ENCODE data around the gene ATP8B4.

The ATP8B4 gene

DNA sequence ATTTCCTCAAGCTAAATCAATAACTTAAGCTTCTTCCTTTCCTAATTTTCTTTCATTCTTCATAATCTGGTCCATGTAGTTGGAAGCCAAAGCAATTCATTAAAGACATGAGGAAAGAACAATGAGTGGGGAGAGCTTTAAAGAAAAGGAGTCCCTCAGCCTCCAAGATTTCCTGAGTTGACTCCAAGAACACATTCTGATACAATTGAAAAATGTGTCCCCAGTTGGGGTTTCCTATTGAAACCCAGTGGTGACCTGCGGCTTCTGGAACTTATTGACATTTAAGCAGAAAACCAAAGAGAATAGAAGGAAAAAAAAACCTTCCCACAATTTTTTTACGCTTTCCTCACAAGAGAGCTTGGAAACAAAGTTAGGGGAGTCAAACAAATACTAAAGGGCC lies 37.0 kb downstream of the ATP8B4 start:
- TF ChIP-seq, protein P1, sequence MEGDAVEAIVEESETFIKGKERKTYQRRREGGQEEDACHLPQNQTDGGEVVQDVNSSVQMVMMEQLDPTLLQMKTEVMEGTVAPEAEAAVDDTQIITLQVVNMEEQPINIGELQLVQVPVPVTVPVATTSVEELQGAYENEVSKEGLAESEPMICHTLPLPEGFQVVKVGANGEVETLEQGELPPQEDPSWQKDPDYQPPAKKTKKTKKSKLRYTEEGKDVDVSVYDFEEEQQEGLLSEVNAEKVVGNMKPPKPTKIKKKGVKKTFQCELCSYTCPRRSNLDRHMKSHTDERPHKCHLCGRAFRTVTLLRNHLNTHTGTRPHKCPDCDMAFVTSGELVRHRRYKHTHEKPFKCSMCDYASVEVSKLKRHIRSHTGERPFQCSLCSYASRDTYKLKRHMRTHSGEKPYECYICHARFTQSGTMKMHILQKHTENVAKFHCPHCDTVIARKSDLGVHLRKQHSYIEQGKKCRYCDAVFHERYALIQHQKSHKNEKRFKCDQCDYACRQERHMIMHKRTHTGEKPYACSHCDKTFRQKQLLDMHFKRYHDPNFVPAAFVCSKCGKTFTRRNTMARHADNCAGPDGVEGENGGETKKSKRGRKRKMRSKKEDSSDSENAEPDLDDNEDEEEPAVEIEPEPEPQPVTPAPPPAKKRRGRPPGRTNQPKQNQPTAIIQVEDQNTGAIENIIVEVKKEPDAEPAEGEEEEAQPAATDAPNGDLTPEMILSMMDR (IDR thresholded peaks at IDR 0.05; ENCODE audit: control insufficient read depth, insufficient read depth, low read depth, low read length, missing control alignments), result no peak
- DNase-seq (ENCODE audit: low read depth), result no peak
- no peak overlapping the region for H3K4me3 ChIP-seq (ENCODE audit: control insufficient read depth, low read depth, low read length)

- DNase-seq (ENCODE audit: low read depth), result no peak
- TF ChIP-seq, protein P1 (IDR thresholded peaks at IDR 0.05; ENCODE audit: control insufficient read depth, insufficient read depth, low read depth, low read length, missing control alignments), result no peak
- no peak overlapping the region for H3K4me3 ChIP-seq (ENCODE audit: control insufficient read depth, low read depth, low read length)
These were observed 41.4 kb downstream of the ATP8B4 start for GRCh38 chr15:50077651-50078050.

DNA sequence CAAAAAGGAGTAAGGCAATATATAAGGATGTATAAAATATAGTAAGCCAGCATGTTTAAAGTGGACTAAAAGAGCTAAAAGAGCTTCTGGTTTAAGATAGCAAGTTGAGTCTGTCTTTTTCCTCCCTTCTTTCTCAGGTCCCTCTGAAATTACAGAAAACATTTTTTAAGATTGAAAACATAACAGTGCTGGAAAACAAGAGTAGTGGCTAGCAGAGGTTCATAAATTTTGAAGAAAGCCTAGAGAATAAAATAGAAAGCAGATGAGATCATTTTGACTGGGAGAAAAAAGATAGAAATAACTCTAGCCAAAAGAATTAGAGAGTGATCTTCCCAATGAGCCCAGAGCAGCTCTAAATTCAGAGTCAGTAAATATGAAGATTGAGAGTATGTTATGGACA lies 41.9 kb downstream of the ATP8B4 start:
- TF ChIP-seq, protein P1 (IDR thresholded peaks at IDR 0.05; ENCODE audit: control insufficient read depth, insufficient read depth, low read depth, low read length, missing control alignments), result no peak
- H3K4me3 ChIP-seq (ENCODE audit: control insufficient read depth, low read depth, low read length), result no peak overlapping the region
- DNase-seq (ENCODE audit: low read depth), result no peak

DNA sequence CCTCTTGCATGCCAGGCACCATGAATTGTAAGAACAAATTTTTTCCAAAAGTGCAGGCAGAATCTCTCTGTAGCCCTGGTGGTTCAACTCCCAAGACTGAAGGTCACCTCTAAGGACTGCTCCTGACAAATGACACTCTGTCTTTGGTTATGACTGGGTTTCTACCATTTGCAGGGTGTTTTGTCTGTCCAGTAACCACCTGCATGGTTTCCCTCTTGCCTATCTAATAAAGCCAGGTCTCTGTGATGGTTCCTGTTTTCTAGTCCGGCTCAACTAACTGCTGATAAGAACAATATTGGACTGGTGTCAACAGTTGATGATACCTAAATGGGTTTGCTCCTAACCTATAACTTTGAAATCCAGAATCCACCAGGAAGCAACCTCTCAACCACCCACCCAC lies 43.7 kb downstream of the ATP8B4 start:
- no peak overlapping the region for H3K4me3 ChIP-seq (ENCODE audit: control insufficient read depth, low read depth, low read length)
- no peak for DNase-seq (ENCODE audit: low read depth)
- TF ChIP-seq, protein P1 (IDR thresholded peaks at IDR 0.05; ENCODE audit: control insufficient read depth, insufficient read depth, low read depth, low read length, missing control alignments), result no peak

DNA sequence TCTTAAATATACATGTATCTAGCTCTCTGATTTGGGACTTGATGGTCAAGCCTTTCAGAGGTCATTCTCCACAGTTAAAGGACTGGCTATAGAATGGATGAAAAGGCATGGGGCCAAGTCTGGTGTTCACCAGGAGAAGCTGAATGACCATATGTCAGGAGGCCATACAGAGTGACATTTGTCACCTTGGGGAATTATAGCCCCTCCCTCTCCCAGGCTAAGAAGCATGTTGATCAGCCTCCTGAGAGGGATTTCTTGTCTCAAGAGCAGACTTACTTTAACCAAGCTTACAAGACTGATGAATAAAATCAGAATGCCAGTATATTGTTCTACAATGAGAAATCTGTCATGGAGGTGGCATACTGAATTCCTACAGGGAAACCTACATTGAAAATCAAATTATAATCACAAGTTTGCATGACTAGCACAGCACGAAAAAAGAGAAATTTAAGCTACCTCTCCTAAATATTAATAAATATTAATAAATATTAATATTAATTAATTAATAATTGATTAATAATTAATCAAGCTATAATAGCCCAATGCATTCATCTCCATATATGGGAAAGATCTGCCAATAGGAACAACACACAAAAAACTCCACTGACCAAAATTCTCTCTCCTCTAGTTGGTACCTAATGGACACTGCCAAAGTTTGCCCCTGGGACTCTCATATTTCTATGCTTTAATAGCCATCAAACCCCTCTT lies 47.3 kb downstream of the ATP8B4 start:
- no peak for DNase-seq (ENCODE audit: low read depth)
- H3K4me3 ChIP-seq (ENCODE audit: control insufficient read depth, low read depth, low read length), result no peak overlapping the region
- TF ChIP-seq, protein P1 (IDR thresholded peaks at IDR 0.05; ENCODE audit: control insufficient read depth, insufficient read depth, low read depth, low read length, missing control alignments), result no peak

DNA sequence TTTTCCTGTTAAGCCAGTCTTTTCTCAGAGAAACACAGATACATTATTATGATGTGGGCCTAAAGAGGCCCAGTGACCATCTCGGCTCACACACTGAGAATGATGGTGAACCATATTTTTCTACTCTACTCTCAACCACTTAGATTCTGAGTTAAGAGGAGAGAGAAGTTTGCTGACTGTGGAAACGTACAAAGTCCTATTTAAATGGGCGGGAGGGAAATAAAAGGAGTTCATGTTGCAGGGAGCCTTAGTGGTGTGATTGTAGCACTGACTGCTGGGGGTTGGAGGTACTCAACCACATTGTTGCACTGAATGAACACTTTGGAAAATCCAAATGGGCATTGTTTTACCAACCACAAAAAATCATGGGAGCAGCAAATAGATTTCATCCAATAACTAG lies 51.0 kb downstream of the ATP8B4 start:
- TF ChIP-seq, protein P1 (IDR thresholded peaks at IDR 0.05; ENCODE audit: control insufficient read depth, insufficient read depth, low read depth, low read length, missing control alignments), result no peak
- no peak for DNase-seq (ENCODE audit: low read depth)
- no peak overlapping the region for H3K4me3 ChIP-seq (ENCODE audit: control insufficient read depth, low read depth, low read length)

Data from AG09309 (cell line).